Suprapubic skin (tissue), 4 donors: Measurements from ENCODE around the gene STK32B. TPM values are rescaled to one million over a fixed set of nuclear protein-coding genes. Genes with fewer than 3 reads are reported as not detected.

ENCODE experiments used
- DNase-seq, 2 donors: peaks; one replicate each; pipeline ENCODE4 v3.0.0-alpha.2; 2019; ENCODE audit warnings: low spot score in 2 of 2
- H3K27ac ChIP-seq: fragments of 200-600 bp; sonication (generic); one replicate; pipeline ENCODE4 v1.5.1; 2019
- H3K27me3 ChIP-seq: fragments of 200-600 bp; sonication (generic); one replicate; pipeline ENCODE4 v1.5.1; 2019
- H3K36me3 ChIP-seq: fragments of 200-600 bp; sonication (generic); one replicate; pipeline ENCODE4 v1.5.1; 2019
- H3K4me1 ChIP-seq: fragments of 200-600 bp; sonication (generic); one replicate; pipeline ENCODE4 v1.5.1; 2019
- H3K4me3 ChIP-seq: fragments of 200-600 bp; sonication (generic); one replicate; pipeline ENCODE4 v1.5.1; 2019; ENCODE audit warnings: mild to moderate bottlenecking
- H3K9me3 ChIP-seq: fragments of 200-600 bp; sonication (generic); one replicate; pipeline ENCODE4 v1.5.1; 2019
- CTCF ChIP-seq, 2 donors: fragments of 200-600 bp in 1 of 2; fragments of 450-650 bp in 1 of 2; sonication (generic) in 1 of 2; IDR thresholded peaks; one replicate each; pipeline ENCODE4 v1.5.1; 2016 to 2019; ENCODE audit warnings: antibody characterized with exemption in 2 of 2, mild to moderate bottlenecking in 1 of 2, moderate library complexity in 1 of 2
- EP300 ChIP-seq: sonication (generic); formaldehyde crosslinking; IDR thresholded peaks from one replicate; pipeline ENCODE4 v1.6.1; 2017; ENCODE audit warnings: antibody characterized with exemption
- POLR2A ChIP-seq, 2 donors: fragments of 450-650 bp; IDR thresholded peaks; one replicate each; pipeline ENCODE4 v1.6.1; 2017; ENCODE audit warnings: antibody characterized with exemption in 2 of 2, mild to moderate bottlenecking in 2 of 2, moderate library complexity in 2 of 2
- POLR2AphosphoS5 ChIP-seq, 3 donors: sonication (generic); formaldehyde crosslinking; IDR thresholded peaks; one replicate each; pipeline ENCODE4 v1.6.1; 2017; ENCODE audit warnings: antibody characterized with exemption in 3 of 3
- WGBS: methylation state at CpG from one replicate; pipeline ENCODE4 v1.1.5; 2018; 5-methylcytosine and 5-hydroxymethylcytosine counted together
- total RNA-seq, 4 donors: library from RNA; depleted of rRNA; stranded (reverse); fragments of >200 nt; gene quantifications; one replicate each; pipeline ENCODE4 v1.1.0, GENCODE V29; 2016

STK32B gene
- total RNA-seq, 4 donors from 2014 or later, result 0.76 to 2.2 (median 1.2) TPM

- no peaks in the 10 kb centered on the region for H3K36me3 ChIP-seq
- H3K4me1 ChIP-seq, result peaks cover 6% of the 10 kb centered on the region
- WGBS, result 80% methylated on average over 2 of the region's 2 CpGs
Observed at GRCh38 chr4:5139141-5139540, 87.9 kb downstream of the STK32B start.

GRCh38 chr4:5141802-5142201 lies 90.5 kb downstream of the STK32B start:
- Histone ChIP-seq H3K36me3 (no peaks in the 10 kb centered on the region), H3K4me1 (peaks cover 6% of the 10 kb centered on the region), H3K9me3 (no peaks in the 10 kb centered on the region), H3K27me3 (no peaks in the 10 kb centered on the region), H3K27ac (no peak overlapping the region), H3K4me3 (no peak overlapping the region)
- WGBS, result 88% methylated on average over 4 of the region's 4 CpGs
- TF ChIP-seq EP300, result no peak
- no peak for TF ChIP-seq POLR2AphosphoS5 (IDR thresholded peaks at IDR 0.05)
- no peak for TF ChIP-seq CTCF (IDR thresholded peaks at IDR 0.05)
- no peak for TF ChIP-seq POLR2A (IDR thresholded peaks at IDR 0.05)
- no peak for DNase-seq

More at GRCh38 chr4:5139141-5139540, 87.9 kb downstream of the STK32B start:
- Histone ChIP-seq H3K4me3 (no peak overlapping the region), H3K27me3 (no peaks in the 10 kb centered on the region), H3K9me3 (no peaks in the 10 kb centered on the region), H3K27ac (no peak overlapping the region)
- DNase-seq, result no peak
- no peak for TF ChIP-seq CTCF (IDR thresholded peaks at IDR 0.05)
- TF ChIP-seq POLR2AphosphoS5 (IDR thresholded peaks at IDR 0.05), result no peak
- TF ChIP-seq EP300, result no peak
- TF ChIP-seq POLR2A (IDR thresholded peaks at IDR 0.05), result no peak

- H3K27me3 ChIP-seq, result no peaks in the 10 kb centered on the region
- no peak overlapping the region for H3K27ac ChIP-seq
- 86% methylated on average over 3 of the region's 3 CpGs for WGBS
- H3K4me3 ChIP-seq, result no peak overlapping the region
- no peaks in the 10 kb centered on the region for H3K9me3 ChIP-seq
- no peak for DNase-seq
- H3K36me3 ChIP-seq, result no peaks in the 10 kb centered on the region
- peaks cover 5% of the 10 kb centered on the region for H3K4me1 ChIP-seq
- TF ChIP-seq POLR2AphosphoS5 (IDR thresholded peaks at IDR 0.05) (no peak), EP300 (no peak), POLR2A (IDR thresholded peaks at IDR 0.05) (no peak), CTCF (IDR thresholded peaks at IDR 0.05) (no peak)
Observed at GRCh38 chr4:5142726-5143125, 91.4 kb downstream of the STK32B start.

GRCh38 chr4:5143306-5143861 lies 92.1 kb downstream of the STK32B start:
- WGBS, result 86% methylated on average over 3 of the region's 3 CpGs
- H3K4me1 ChIP-seq, result no peaks in the 10 kb centered on the region
- no peak for DNase-seq
- TF ChIP-seq POLR2A (IDR thresholded peaks at IDR 0.05) (no peak), POLR2AphosphoS5 (IDR thresholded peaks at IDR 0.05) (no peak), EP300 (no peak), CTCF (IDR thresholded peaks at IDR 0.05) (no peak)
- H3K4me3 ChIP-seq, result no peak overlapping the region
- H3K27ac ChIP-seq, result no peak overlapping the region
- no peaks in the 10 kb centered on the region for H3K9me3 ChIP-seq
- no peaks in the 10 kb centered on the region for H3K36me3 ChIP-seq
- no peaks in the 10 kb centered on the region for H3K27me3 ChIP-seq

- Histone ChIP-seq H3K4me1 (no peaks in the 10 kb centered on the region), H3K27ac (no peak overlapping the region), H3K36me3 (no peaks in the 10 kb centered on the region), H3K27me3 (no peaks in the 10 kb centered on the region), H3K4me3 (no peak overlapping the region), H3K9me3 (no peaks in the 10 kb centered on the region)
- no peak for TF ChIP-seq CTCF (IDR thresholded peaks at IDR 0.05)
- TF ChIP-seq POLR2AphosphoS5 (IDR thresholded peaks at IDR 0.05), result no peak
- no peak for TF ChIP-seq POLR2A (IDR thresholded peaks at IDR 0.05)
- TF ChIP-seq EP300, result no peak
- WGBS, result 81% methylated on average over 2 of the region's 4 CpGs
- no peak for DNase-seq
Observed at GRCh38 chr4:5143940-5144339, 92.7 kb downstream of the STK32B start.
